Common myeloid progenitor, CD34-positive (primary cell): ENCODE results near the gene ATG5.

Source experiments
- CTCF ChIA-PET: fragments of 350-600 bp; sonication (Branson Sonifier 250); formaldehyde crosslinking; loops from one replicate; lab custom pipeline; 2021; ENCODE audit warnings: antibody characterized with exemption; lab: Charles Lee
- POLR2A ChIA-PET: fragments of 350-600 bp; sonication (Branson Sonifier 250); formaldehyde crosslinking; loops from one replicate; lab custom pipeline; 2021; ENCODE audit warnings: antibody characterized with exemption; lab: Charles Lee
- DNase-seq, 3 donors: peaks; one replicate each; pipeline versions ENCODE4 v3.0.0 to v3.0.0-alpha.2; 2013
- H3K27ac ChIP-seq, 2 experiments: 1 replicate in 1 of 2; 2 replicates in 1 of 2; pipeline ENCODE4 v1.7.0; 2013; ENCODE audit warnings: inconsistent platforms in 2 of 2, low read length in 2 of 2, mild to moderate bottlenecking in 2 of 2, low read depth in 1 of 2, moderate library complexity in 1 of 2; ENCODE audit not compliant: severe bottlenecking in 2 of 2, insufficient read depth in 1 of 2, poor library complexity in 1 of 2
- H3K27me3 ChIP-seq, 5 experiments: replicated peaks in 2 of 5; 1 replicate in 3 of 5; 2 replicates in 2 of 5; pipeline versions ENCODE4 v1.6.1 to v1.7.0; 2013; ENCODE audit warnings: low read length in 4 of 5, mild to moderate bottlenecking in 2 of 5, moderate library complexity in 2 of 5, inconsistent platforms in 1 of 5; ENCODE audit not compliant: insufficient read depth in 5 of 5, control insufficient read depth in 4 of 5
- H3K36me3 ChIP-seq, 4 experiments: 1 replicate in 2 of 4; 2 replicates in 2 of 4; pipeline versions ENCODE4 v1.6.1 to v1.7.0; 2013; ENCODE audit warnings: low read length in 3 of 4, control low read depth in 1 of 4, mild to moderate bottlenecking in 1 of 4; ENCODE audit not compliant: control insufficient read depth in 4 of 4, insufficient read depth in 4 of 4
- H3K4me1 ChIP-seq, 4 experiments: 1 replicate in 3 of 4; 2 replicates in 1 of 4; pipeline versions ENCODE4 v1.6.1 to v1.7.1; 2013; ENCODE audit warnings: low read length in 3 of 4, mild to moderate bottlenecking in 3 of 4, control low read depth in 1 of 4, inconsistent platforms in 1 of 4, moderate library complexity in 1 of 4; ENCODE audit not compliant: control insufficient read depth in 4 of 4, insufficient read depth in 4 of 4; ENCODE audit errors: control extremely low read depth in 1 of 4
- H3K4me3 ChIP-seq, 7 experiments: 1 replicate in 4 of 7; 2 replicates in 3 of 7; pipeline versions ENCODE4 v1.5.1 to v1.7.0; 2013; ENCODE audit warnings: mild to moderate bottlenecking in 7 of 7, low read length in 6 of 7, moderate library complexity in 6 of 7, inconsistent platforms in 2 of 7, low read depth in 2 of 7, control low read depth in 1 of 7; ENCODE audit not compliant: insufficient read depth in 4 of 7, control insufficient read depth in 1 of 7; ENCODE audit errors: extremely low read depth in 1 of 7
- H3K9me3 ChIP-seq, 5 experiments: 1 replicate in 4 of 5; 2 replicates in 1 of 5; pipeline versions ENCODE4 v1.6.1 to v1.7.1; 2013; ENCODE audit warnings: low read length in 4 of 5, mild to moderate bottlenecking in 2 of 5, inconsistent platforms in 1 of 5, low read depth in 1 of 5, moderate library complexity in 1 of 5; ENCODE audit not compliant: control insufficient read depth in 4 of 5, insufficient read depth in 2 of 5; ENCODE audit errors: control extremely low read depth in 1 of 5
- WGBS: methylation state at CpG from one replicate; pipeline ENCODE4 v1.1.5; 2013; ENCODE audit not compliant: insufficient coverage; 5-methylcytosine and 5-hydroxymethylcytosine counted together

Gene ATG5

DNA sequence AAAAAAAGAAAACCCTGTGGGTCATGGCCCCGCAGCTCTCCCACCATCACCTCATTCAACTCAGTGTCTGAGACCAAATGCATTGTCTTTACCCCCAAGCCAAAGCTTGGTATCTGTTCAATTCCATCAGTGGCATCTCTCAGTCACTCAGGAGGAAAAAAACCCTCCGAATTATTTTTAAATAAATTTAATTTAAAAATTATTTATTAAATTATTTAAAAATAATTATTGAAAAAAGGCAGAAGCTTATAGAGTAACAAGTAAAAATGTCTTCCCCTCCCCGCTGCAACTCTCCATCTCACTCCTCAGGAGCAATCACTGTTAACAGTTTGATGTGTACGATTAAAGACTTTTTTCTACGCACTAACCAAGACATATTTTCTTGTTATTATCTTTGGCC is 188.7 kb downstream of the ATG5 start:
- no peak overlapping the region for H3K4me3 ChIP-seq
- CTCF ChIA-PET, result no interaction called here
- peaks cover 0 to 7% (median under 1%) of the 10 kb centered on the region in 4 experiments for H3K4me1 ChIP-seq
- no peak for DNase-seq
- POLR2A ChIA-PET, result no interaction called here
- H3K27ac ChIP-seq, result no peak overlapping the region
- no peaks in the 10 kb centered on the region for H3K9me3 ChIP-seq
- no peaks in the 10 kb centered on the region for H3K36me3 ChIP-seq
- 100% methylated on average over 3 of the region's 5 CpGs for WGBS
- no peaks in the 10 kb centered on the region for H3K27me3 ChIP-seq

DNA sequence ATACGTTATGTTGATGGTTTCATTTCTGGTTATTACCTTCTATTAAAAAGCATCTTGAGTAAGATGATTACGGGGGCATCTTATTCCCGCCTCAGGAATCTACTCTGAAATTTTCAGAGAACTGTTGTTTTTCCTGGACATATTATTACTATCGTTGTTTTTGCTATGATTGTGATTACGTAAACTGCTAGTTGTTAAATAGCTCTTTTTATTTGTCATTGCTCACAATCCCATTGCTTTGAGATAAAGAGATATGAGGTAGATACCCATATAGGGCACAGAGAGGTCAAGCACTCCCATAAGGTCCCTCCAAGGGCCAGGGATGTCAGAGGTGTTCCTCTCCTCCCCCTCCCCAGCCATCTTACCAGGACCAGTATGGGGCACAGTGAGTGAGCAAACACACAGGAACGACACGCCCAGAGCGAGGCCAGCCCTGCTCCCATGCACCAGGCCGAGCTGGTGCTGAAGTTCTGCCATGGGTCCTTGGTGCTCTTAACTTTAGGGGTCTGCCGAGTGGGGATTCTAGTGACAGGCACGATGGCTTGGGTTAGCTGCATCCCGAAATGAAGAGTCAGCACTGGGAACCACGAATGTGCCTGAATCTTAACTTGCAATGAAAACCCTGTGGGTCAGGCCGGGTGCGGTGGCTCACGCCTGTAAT is 189.5 kb downstream of the ATG5 start:
- CTCF ChIA-PET, result no interaction called here
- Histone ChIP-seq H3K27ac (no peak overlapping the region), H3K4me1 (no peaks in the 10 kb centered on the region), H3K27me3 (no peaks in the 10 kb centered on the region), H3K36me3 (no peaks in the 10 kb centered on the region), H3K4me3 (no peak overlapping the region), H3K9me3 (no peaks in the 10 kb centered on the region)
- 92% methylated on average over 12 of the region's 16 CpGs for whole genome bisulfite sequencing
- no peak for DNase-seq
- POLR2A ChIA-PET, result interaction anchor here (0.6 kb wide), 1 partner anchor 153 kb away, joined by 4 read pairs; no protein-coding TSS in a partner anchor

DNA sequence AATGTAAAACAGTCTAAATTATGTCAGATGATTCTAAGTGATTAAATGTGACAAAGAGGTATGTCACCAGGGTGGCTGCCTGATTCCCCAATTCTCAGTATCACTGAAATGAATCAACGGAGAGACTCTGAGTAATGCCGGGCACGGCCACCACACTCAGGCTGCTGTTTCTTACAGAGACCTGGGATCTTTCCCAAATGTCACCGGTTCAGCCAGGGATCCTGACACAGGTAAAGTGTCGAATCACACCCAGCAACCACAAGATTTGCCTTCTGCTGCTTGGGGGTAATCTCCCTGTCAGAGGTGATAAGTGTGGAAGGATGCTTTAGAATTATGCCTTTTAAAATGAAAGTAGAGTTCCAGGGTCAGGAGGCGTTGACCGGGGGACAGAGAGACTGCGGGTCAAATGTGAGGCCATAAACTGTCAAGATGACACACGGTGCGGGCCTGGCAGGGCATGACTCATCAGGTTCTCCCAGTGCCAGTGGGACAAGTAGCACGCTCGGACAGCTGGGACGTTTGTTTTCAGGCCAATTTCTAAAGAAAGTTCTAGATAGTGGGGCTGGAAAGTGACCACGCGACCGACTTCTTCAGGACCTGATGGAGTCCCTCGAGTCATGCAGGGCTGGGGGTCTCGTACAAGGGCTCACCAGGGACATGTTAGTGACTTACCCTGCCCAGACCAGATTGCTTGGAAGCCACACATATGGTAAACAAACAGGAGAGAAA is 190.5 kb downstream of the ATG5 start:
- H3K4me3 ChIP-seq, result no peak overlapping the region
- no peak for DNase-seq
- H3K4me1 ChIP-seq, result no peaks in the 10 kb centered on the region
- ChIA-PET POLR2A (interaction anchor here (0.6 kb wide), 1 partner anchor 152 kb away, joined by 4 read pairs; no protein-coding TSS in a partner anchor), CTCF (no interaction called here)
- H3K36me3 ChIP-seq, result no peaks in the 10 kb centered on the region
- WGBS, result 95% methylated on average over 17 of the region's 18 CpGs
- H3K27me3 ChIP-seq, result no peaks in the 10 kb centered on the region
- H3K27ac ChIP-seq, result no peak overlapping the region
- H3K9me3 ChIP-seq, result no peaks in the 10 kb centered on the region
